Tibial artery (tissue), 4 donors: Measurements from ENCODE around the gene SNRPE.
"Not testable (repeated sequence)": the region's sequence is repeated elsewhere in the genome, so short reads cannot be mapped to it uniquely, and the experiment has no call there.

ENCODE experiments used
- DNase-seq, 2 donors: peaks; one replicate each; pipeline ENCODE4 v3.0.0-alpha.2; 2019
- H3K27ac ChIP-seq, 2 donors: fragments of 200-600 bp; sonication (generic) in 1 of 2; 1 replicate in 1 of 2; 2 replicates in 1 of 2; pipeline ENCODE4 v1.5.1; 2018 to 2019; ENCODE audit warnings: mild to moderate bottlenecking in 1 of 2
- H3K27me3 ChIP-seq, 2 donors: fragments of 200-600 bp; sonication (generic) in 1 of 2; one replicate each; pipeline versions ENCODE4 v1.5.1 to v1.6.0; 2016 to 2019
- H3K36me3 ChIP-seq, 3 donors: fragments of 200-600 bp; sonication (generic) in 2 of 3; one replicate each; pipeline ENCODE4 v1.5.1; 2016 to 2019; ENCODE audit warnings: mild to moderate bottlenecking in 2 of 3
- H3K4me1 ChIP-seq, 4 donors: fragments of 200-600 bp; sonication (generic) in 2 of 4; 1 replicate in 3 of 4; 2 replicates in 1 of 4; pipeline ENCODE4 v1.5.1; 2016 to 2019
- H3K4me3 ChIP-seq, 2 donors: fragments of 200-600 bp; sonication (generic) in 1 of 2; 1 replicate in 1 of 2; 2 replicates in 1 of 2; pipeline ENCODE4 v1.5.1; 2018 to 2019; ENCODE audit warnings: mild to moderate bottlenecking in 2 of 2
- H3K9me3 ChIP-seq, 3 donors: fragments of 200-600 bp; sonication (generic) in 1 of 3; one replicate each; pipeline ENCODE4 v1.5.1; 2016 to 2019
- CTCF ChIP-seq, 2 experiments: fragments of 200-600 bp in 1 of 2; fragments of 450-650 bp in 1 of 2; IDR thresholded peaks; one replicate each; pipeline ENCODE4 v1.5.1; 2017 to 2019; ENCODE audit warnings: antibody characterized with exemption in 2 of 2, mild to moderate bottlenecking in 1 of 2, moderate library complexity in 1 of 2
- intact Hi-C: fragments of 100-400 bp; cut with DNase I; formaldehyde crosslinking; loops from one replicate; pipeline ENCODE4 v1.15.0; 2023; ENCODE audit warnings: low total_unique reads

SNRPE gene

DNA sequence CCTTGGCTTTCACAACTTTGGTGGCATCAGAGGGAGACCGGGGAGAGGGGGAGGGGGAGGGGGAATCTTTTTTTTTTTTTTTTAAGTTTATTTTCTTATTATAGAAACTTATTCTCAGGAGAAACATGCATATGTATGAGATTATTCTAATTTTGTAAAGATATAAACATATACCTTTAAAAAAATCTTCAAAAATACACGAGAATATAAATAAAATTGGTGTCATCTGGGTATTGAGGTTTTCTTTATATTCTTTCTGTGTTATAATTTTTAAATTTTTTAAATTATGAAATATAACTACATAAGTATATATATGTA, 18.9 kb upstream of the SNRPE start:
- intact Hi-C loops: no loop called here
- Histone ChIP-seq H3K9me3 (no peaks in the 10 kb centered on the region), H3K27ac (no peak overlapping the region), H3K36me3 (peaks cover 60 to 77% (median 63%) of the 10 kb centered on the region in 3 donors), H3K4me1 (peaks cover 0 to 12% (median 0%) of the 10 kb centered on the region in 4 donors), H3K4me3 (no peak overlapping the region), H3K27me3 (no peaks in the 10 kb centered on the region)
- no peak for DNase-seq
- no peak for TF ChIP-seq CTCF (IDR thresholded peaks at IDR 0.05)

DNA sequence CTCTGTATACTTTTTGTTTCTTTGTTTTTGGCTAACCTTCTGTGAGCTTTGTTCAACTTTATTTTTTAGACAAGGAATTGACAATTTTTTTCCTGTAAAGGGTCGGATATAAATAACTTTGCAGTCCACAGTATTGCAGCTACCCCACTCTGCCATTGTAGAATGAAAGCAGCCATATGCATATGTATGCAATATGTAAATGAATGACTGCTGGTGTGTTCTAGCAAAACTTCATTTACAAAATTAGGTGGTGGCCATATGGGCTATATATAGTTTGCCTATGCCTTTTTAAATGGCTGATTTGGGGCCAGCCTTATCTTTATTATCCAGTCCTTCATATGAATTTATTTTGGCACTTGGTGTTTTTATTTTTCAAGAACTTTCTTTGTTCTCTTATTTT, 18.0 kb upstream of the SNRPE start:
- no peak overlapping the region for H3K4me3 ChIP-seq
- H3K4me1 ChIP-seq: peaks cover 0 to 12% (median 0%) of the 10 kb centered on the region in 4 donors
- no peak for DNase-seq
- H3K27ac ChIP-seq: no peak overlapping the region
- no peaks in the 10 kb centered on the region for H3K9me3 ChIP-seq
- peaks cover 60 to 77% (median 63%) of the 10 kb centered on the region in 3 donors for H3K36me3 ChIP-seq
- no peaks in the 10 kb centered on the region for H3K27me3 ChIP-seq
- no peak for TF ChIP-seq CTCF (IDR thresholded peaks at IDR 0.05)
- intact Hi-C loops: no loop called here

- H3K4me3 ChIP-seq, intact Hi-C loops, H3K27me3 ChIP-seq, H3K4me1 ChIP-seq, H3K9me3 ChIP-seq, DNase-seq, H3K27ac ChIP-seq: not testable (repeated sequence)
- peaks cover 60 to 79% (median 65%) of the 10 kb centered on the region in 3 donors for H3K36me3 ChIP-seq
Measured at GRCh38 chr1:203853112-203853511, 8.3 kb upstream of the SNRPE start.

DNA sequence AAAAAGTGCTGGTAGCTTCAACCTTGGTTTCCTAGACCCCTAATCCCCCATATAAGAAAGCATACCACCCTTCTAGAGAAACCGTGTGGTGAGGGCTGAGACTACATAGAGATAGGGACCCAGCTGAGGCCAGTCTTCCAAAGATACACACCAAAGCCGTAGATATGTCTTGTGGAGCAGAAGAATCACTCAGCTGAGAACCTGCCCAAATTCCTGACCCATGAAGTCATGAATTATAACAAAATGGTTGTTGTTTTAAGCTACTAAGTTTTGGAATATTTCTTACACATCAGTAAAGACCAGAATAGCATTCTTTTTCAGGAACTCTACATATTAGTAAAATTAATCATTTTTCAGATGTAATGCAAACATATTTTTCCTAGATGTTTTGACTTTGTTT, 3.3 kb upstream of the SNRPE start:
- H3K36me3 ChIP-seq: peaks cover 17 to 31% (median 24%) of the 10 kb centered on the region in 3 donors
- H3K27me3 ChIP-seq: no peaks in the 10 kb centered on the region
- peak overlapping the region; percentile 45 to 62 for H3K27ac ChIP-seq
- no peaks in the 10 kb centered on the region for H3K9me3 ChIP-seq
- no peak for DNase-seq
- no peak for TF ChIP-seq CTCF (IDR thresholded peaks at IDR 0.05)
- no peak overlapping the region for H3K4me3 ChIP-seq
- H3K4me1 ChIP-seq: peaks cover 0 to 45% (median 26%) of the 10 kb centered on the region in 4 donors
- intact Hi-C loops: no loop called here

DNA sequence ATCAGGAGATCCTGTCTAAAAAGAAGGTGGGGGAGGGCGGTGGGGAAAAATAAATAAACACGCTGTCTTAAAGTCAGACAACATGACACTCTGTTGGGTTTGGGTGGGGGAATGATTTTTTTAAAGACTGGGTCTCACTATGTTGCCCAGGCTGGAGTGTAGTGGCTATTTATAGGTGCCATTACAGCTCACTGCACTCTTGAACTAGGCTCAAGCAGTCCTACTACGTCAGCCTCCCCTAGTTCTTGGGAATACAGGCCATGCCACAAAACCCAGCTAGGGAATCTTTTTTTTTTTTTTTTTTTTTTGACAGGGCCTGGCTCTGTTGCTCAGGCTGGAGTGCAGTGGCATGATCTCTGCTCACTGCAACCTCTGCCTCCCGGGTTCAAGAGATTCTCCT, 2.4 kb upstream of the SNRPE start:
- intact Hi-C loops: no loop called here
- DNase-seq: no peak
- Histone ChIP-seq H3K27ac (peak overlapping the region in 1 of 2 donors; percentile 62), H3K4me1 (peaks cover 0 to 48% (median 26%) of the 10 kb centered on the region in 4 donors), H3K27me3 (no peaks in the 10 kb centered on the region), H3K4me3 (no peak overlapping the region), H3K9me3 (no peaks in the 10 kb centered on the region), H3K36me3 (peaks cover 15 to 31% (median 23%) of the 10 kb centered on the region in 3 donors)
- TF ChIP-seq CTCF (IDR thresholded peaks at IDR 0.05): no peak

DNA sequence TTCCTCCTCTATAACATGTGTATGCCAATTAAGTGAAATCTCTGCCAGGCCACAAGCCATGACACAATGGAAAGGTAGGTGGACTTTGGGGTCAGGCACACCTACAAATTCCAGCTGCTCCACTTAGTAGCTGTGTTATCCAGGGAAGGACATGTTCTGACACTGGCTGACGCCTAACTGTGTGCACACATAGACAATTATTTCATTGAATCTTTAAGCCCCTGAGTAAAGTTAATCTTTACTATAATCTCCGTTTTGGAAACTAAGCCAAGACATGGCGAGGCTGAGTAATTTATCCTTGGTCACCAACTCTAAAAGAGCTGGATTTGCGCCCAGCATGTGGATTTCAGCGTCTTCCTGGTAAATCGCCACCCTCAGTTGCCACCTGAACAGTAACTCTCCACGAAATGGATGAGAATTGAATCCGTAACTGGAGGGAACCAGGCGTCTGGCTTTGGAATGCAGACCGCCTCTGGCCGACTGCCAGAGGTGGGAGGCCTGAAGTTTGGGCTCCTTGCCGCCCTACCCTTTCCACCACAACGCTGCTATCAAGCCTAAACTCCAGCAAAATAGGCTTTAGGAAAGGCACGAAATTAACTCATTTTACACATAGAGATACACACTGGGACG, 888 bp upstream of the SNRPE start:
- intact Hi-C loops: no loop called here
- peaks cover 0 to 48% (median 26%) of the 10 kb centered on the region in 4 donors for H3K4me1 ChIP-seq
- H3K4me3 ChIP-seq: peak overlapping the region; percentile 63 to 94
- DNase-seq: no peak
- H3K36me3 ChIP-seq: peaks cover 17 to 31% (median 25%) of the 10 kb centered on the region in 3 donors
- no peaks in the 10 kb centered on the region for H3K27me3 ChIP-seq
- H3K9me3 ChIP-seq: no peaks in the 10 kb centered on the region
- TF ChIP-seq CTCF (IDR thresholded peaks at IDR 0.05): no peak
- peak overlapping the region; percentile 30 to 57 for H3K27ac ChIP-seq
